Hypothalamus (tissue), 51 donors: Measurements from ENCODE around the gene MPI.
A peak's percentile ranks its signal among the peaks of the same experiment; 100 is the strongest.

Source experiments
- DNase-seq, 51 donors: peaks; one replicate each; lab custom pipeline; 2025; lab: John Stamatoyannopoulos, UW

Gene MPI

GRCh38 chr15:74889883-74890664 lies at the start of gene MPI:
Gene MPI, plus strand, starts transcription at chr15:74890042. Its CDS starts 32 bp downstream, at chr15:74890074.
- DNase-seq = peak; percentile 50 to 91 (median 79)

- no peak for DNase-seq
Measured at GRCh38 chr15:74840851-74841775, 48.7 kb upstream of the MPI start.

GRCh38 chr15:74841891-74842373 lies 47.9 kb upstream of the MPI start:
- no peak for DNase-seq

GRCh38 chr15:74842581-74843444 lies 47.0 kb upstream of the MPI start, which contains the start of gene ULK3:
Gene ULK3, minus strand, starts transcription at chr15:74843156. Its CDS starts 51 bp downstream, at chr15:74843105.
- DNase-seq = peak; percentile 28 to 98 (median 86)

GRCh38 chr15:74843445-74843828 lies 46.4 kb upstream of the MPI start:
- peak in 1 of 51 donors; percentile 49 for DNase-seq

GRCh38 chr15:74843891-74844299 lies 45.9 kb upstream of the MPI start:
- DNase-seq = no peak

- no peak for DNase-seq
Measured at GRCh38 chr15:74844319-74845207, 45.3 kb upstream of the MPI start.

GRCh38 chr15:74845208-74845568 lies 44.7 kb upstream of the MPI start:
- DNase-seq = no peak

GRCh38 chr15:74845581-74845980 lies 44.3 kb upstream of the MPI start:
- DNase-seq = no peak

GRCh38 chr15:74847432-74847831 lies 42.4 kb upstream of the MPI start:
- peak in 7 of 51 donors; percentile 7 to 41 (median 24) for DNase-seq

GRCh38 chr15:74850393-74850792 lies 39.4 kb upstream of the MPI start:
- DNase-seq = no peak

GRCh38 chr15:74851960-74852359 lies 37.9 kb upstream of the MPI start:
- DNase-seq = no peak

- no peak for DNase-seq
Measured at GRCh38 chr15:74854453-74855022, 35.3 kb upstream of the MPI start.

GRCh38 chr15:74855857-74856256 lies 34.0 kb upstream of the MPI start:
- DNase-seq = no peak

GRCh38 chr15:74856537-74856936 lies 33.3 kb upstream of the MPI start:
- DNase-seq = no peak

- DNase-seq = no peak
Measured at GRCh38 chr15:74857082-74857655, 32.7 kb upstream of the MPI start.

GRCh38 chr15:74857671-74858368 lies 32.0 kb upstream of the MPI start:
- peak in 3 of 51 donors; percentile 9 to 23 (median 16) for DNase-seq

- no peak for DNase-seq
Measured at GRCh38 chr15:74858369-74858740, 31.5 kb upstream of the MPI start.
